GOT3 (cell line): ENCODE measurements around the gene CDH13.

Experiments
- DNase-seq: peaks from one replicate; lab custom pipeline; 2025; ENCODE audit warnings: mixed read lengths; lab: John Stamatoyannopoulos, UW

The CDH13 gene

GRCh38 chr16:82748026-82748425 lies 121.3 kb downstream of the CDH13 start:
- DNase-seq, result no peak

DNA sequence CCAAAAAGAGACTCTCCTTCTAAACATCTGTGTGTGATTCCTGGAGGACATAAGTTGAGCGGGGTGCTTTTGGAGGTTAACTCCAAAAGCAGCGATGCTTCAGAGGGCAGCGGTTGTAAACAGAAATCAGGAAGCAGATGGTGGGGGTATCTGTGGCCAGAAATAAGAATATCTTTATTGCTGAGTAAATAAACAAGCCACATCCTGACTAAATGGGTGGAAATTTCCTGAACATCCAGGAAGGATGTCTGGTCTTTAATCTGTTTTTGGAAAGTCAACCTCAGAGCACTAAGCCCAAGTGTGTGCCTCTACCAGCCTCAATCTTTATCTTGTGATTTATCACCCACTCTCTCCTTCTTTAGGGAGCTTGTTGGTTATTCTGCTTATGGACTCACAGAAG lies 123.3 kb downstream of the CDH13 start:
- DNase-seq, result no peak

DNA sequence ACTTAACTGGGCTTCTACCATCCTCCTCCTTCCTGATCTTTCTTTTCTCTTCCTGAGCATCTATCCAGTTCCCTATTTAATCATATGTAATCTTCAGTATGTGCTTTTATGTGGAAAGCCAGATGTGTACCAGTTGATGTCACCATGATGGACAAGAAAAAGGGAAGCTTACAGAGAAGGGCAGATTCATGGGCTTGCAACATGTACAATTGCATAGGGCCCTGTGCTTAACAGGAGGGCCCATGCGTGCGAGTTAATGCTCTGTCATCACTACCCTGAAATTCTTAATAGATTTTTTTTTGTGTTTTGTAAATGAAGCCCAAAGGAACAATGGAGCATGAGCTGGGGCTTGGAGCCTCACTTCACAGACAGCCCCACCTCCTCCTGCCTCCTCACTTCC lies 124.3 kb downstream of the CDH13 start:
- DNase-seq, result no peak

DNA sequence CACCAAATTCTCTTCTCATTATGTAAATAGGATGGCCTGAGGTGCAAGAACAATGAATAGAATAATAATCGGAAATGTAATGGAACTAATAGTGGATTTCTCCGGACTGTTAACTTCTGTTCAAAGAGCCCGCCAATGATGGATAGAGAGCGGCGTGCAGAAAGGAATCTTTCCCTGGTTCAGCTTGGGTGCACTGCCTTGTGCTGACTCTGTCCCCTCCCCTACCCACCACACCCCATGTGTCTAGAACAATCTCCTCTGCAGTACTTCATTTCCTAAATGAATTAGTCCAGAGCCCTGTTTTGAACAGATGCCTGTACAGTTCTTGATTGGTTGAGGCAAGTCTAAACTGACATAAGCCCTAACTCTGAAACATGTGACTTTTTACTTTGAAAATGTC lies 125.4 kb downstream of the CDH13 start:
- no peak for DNase-seq

DNA sequence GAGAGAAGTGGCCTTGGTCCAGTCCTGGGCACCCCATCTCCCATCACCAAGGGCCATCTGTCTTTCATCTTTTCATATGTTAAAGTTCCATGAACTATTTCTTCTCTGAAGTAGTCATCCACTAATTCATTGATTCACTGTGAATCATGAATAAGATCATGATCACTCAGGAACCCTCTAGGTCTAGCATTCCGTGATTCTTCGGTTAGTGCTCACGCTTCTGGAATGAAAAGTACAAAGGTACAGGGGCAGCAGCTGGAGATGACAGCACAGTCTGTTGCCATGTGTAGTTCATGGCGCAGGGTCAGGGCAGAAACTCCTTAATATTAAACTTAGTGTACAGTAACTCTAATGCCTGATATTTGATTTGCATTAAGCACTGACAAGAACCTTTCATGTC lies 127.1 kb downstream of the CDH13 start:
- DNase-seq, result no peak

- DNase-seq, result no peak
Measured at GRCh38 chr16:82754716-82755513, 128.1 kb downstream of the CDH13 start.

DNA sequence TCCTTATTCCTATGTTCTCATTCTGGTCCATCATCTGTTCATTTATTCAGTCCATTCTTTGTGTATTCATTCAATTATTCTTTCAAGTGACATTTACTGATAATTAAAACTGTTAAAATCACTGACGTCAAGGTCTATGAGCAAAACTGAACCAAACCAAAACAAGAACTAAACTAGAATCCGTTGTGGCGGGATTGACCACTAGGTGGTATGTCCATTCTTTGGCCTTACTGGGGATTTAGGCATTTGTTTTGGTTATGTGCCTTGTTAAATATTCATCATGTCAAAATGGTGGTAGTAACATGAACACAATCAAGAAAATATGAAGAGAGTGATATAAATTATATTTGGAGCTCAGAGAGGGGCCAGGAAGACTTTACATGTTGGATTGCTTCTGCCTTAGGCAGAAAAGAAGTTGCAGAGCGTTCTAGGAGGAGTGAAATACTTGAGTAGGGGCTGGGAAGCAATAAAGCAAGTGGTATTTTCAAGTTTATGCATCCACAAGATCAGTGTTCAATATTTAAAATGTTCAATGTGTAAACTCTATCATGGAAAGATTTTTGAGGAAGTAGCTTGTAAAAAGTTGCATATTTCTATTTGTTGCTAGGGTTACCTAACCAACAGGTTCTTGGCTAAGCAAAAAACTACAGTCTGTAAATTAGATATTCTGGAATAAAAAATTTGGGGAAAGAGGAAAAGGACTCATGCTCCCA lies 129.0 kb downstream of the CDH13 start:
- no peak for DNase-seq

DNA sequence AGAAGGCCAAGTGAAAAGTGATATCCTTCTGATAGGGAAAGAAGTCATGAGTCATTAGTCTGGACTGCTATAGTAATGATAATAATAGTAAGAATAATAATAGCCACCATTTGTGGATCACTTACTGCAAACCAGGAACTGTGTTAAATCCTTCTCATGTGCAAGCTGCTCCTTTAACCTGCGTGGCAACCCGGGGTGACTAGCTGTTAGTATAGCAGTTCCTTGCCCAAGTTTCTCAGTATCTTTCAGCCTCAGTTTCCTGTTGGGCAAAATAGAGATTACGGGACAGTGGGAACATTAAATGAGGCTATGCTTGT lies 129.5 kb downstream of the CDH13 start:
- no peak for DNase-seq

DNA sequence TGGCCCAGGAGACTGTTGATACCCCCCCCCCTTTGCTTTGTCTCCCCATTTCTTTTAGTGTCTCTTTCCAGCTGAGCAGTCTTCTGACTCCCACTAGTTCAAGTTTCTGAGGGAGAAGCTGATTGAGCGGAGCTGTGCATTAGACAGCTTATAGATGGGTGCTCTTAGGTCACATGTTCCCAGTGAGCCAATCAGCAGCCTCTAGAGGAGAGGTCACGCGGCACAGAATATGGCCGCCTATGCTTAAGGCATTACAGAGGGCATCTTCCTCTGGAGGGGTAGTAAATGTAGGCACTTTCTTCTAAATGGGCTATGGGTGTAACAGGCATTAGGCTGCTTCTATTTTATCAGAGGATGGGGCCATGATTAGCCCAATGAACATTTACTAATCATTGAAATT lies 131.6 kb downstream of the CDH13 start:
- no peak for DNase-seq

- DNase-seq, result no peak
Measured at GRCh38 chr16:82758904-82759303, 132.1 kb downstream of the CDH13 start.

GRCh38 chr16:82761236-82761635 lies 134.5 kb downstream of the CDH13 start:
- DNase-seq, result no peak

- DNase-seq, result no peak
Measured at GRCh38 chr16:82761858-82762257, 135.1 kb downstream of the CDH13 start.

- no peak for DNase-seq
Measured at GRCh38 chr16:82763371-82763770, 136.6 kb downstream of the CDH13 start.

GRCh38 chr16:82767198-82767597 lies 140.4 kb downstream of the CDH13 start:
- DNase-seq, result no peak

DNA sequence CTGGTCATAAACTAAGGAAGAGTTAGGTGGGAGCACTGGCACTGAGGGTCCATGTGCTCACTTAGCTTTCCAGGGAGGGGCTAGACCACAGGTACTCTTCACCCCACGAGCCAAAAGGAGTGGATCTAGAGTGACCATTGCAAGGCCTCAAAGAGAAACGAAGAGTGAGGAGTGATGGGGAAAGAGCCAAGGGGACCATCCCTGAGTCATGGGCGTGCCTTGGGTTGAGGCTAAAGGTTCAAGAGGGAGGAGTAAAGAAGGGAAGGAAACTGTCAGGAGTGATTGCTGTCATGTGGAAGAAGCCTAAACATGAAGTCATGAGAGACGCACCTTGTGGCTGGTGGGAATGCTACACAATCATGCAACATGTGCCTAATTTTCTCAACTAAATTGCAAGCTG lies 141.0 kb downstream of the CDH13 start:
- no peak for DNase-seq

GRCh38 chr16:82769845-82770244 lies 143.1 kb downstream of the CDH13 start:
- no peak for DNase-seq

- no peak for DNase-seq
Measured at GRCh38 chr16:82772215-82772614, 145.4 kb downstream of the CDH13 start.

GRCh38 chr16:82773018-82773417 lies 146.2 kb downstream of the CDH13 start:
- DNase-seq, result no peak

GRCh38 chr16:82776470-82777146 lies 149.8 kb downstream of the CDH13 start:
- no peak for DNase-seq

DNA sequence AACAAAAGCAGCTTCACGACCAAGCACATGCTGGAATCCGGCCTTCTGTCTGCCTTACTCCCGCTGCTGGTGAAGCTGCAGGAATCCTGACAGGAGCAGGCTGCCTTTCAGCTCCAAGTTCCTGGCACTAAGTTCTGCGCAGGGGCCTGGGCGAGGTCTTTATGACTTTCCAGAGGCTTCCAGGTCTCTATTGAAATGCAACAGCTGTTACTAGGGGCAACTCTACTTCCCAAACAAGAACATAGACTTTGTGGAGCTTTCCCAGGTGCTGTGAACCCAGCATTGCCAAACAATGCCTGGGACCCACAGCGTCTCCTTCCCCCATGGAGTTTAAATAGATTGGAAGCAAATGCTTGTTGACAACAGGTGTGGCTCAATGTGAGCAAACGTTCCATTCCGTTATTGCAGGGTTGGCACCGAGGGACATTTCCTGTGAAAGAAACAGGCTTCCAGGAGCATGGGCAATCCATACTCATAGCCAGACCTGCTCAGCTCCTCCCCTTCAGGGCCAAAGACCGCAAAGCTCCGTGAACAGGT lies 156.0 kb downstream of the CDH13 start:
- no peak for DNase-seq

GRCh38 chr16:82783933-82784572 lies 157.3 kb downstream of the CDH13 start:
- DNase-seq, result no peak

DNA sequence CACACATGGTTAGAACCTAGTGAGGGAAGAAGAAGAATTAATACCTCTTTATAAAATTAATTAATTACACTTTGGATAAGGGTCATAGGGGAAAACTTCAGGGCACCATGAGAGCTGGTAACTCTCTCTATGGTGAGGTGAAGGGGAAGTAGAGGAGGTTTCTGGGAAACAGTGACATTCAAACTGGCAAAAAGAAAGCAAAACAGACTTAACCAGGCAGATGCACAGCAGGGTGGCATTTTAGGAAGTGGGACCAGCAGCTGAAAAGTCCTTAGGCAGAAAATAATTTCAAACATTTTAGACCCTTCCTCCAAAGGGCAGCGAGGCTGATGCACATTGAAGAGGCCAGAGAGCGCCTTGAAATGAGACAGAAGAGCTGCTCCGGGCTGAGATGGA lies 157.8 kb downstream of the CDH13 start:
- DNase-seq, result no peak
